ENCODE data around the gene AKAP13.

AKAP13 gene

DNA sequence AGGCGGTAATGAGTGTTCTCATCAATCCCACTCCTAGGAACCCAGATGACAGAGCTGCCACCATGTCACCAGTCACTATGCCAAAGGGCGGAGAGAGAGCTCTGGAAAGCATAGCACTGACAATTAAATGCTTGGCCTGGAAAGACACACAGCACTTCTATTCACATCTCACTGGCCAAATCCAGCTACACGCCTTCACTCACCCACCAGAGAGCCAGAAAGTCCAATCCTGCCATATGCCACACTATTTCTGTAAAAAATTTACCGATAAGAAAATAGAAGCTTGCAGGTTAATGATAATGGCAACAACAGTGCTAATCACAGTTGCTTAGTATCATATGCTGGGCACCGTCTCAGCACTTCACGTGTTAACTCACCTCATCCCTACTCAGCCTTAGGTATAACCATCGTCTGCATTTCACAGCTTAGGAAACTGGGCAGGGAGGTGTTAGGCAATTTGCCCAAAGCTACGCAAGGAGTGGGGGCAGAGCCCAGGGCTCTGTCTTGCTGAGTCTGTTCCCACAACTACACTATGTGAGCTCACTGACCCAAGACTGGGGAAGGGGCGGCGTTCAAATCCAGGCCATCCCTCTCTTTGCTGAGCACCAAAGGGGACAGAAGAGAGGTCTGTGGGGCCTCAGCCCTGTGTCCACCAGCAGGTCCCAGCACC, 397.8 kb downstream of the AKAP13 start:
- ChIA-PET POLR2A (interaction anchor here (0.8 kb wide), 1 partner anchor 14 kb away, joined by 3 read pairs; no protein-coding TSS in a partner anchor), CTCF (interaction anchor here (0.6 to 1.4 kb wide), 4 partner anchors 49 to 119 kb away, joined by 3 read pairs; no protein-coding TSS in a partner anchor)
- Histone ChIP-seq H3K4me1 (ENCODE audit: control insufficient read depth, insufficient read depth, low read length) (no peaks in the 10 kb centered on the region), H3K4me3 (ENCODE audit: low read depth, low read length) (no peak overlapping the region), H3K36me3 (ENCODE audit: control insufficient read depth in 2 of 2, insufficient read depth in 1 of 2, low read length in 2 of 2) (no peaks in the 10 kb centered on the region), H3K27ac (ENCODE audit: extremely low read depth, low read depth, low read length) (no peak overlapping the region), H3K9me3 (ENCODE audit: control insufficient read depth, insufficient read depth, low read depth, low read length) (no peaks in the 10 kb centered on the region)
- TF ChIP-seq SCRT2 (tag by site-specific recombination; IDR thresholded peaks at IDR 0.05) = no peak
- TF ChIP-seq ZNF701 (tag by site-specific recombination; IDR thresholded peaks at IDR 0.05) = peak; percentile 81; the same call in 1 of the 2 replicates

DNA sequence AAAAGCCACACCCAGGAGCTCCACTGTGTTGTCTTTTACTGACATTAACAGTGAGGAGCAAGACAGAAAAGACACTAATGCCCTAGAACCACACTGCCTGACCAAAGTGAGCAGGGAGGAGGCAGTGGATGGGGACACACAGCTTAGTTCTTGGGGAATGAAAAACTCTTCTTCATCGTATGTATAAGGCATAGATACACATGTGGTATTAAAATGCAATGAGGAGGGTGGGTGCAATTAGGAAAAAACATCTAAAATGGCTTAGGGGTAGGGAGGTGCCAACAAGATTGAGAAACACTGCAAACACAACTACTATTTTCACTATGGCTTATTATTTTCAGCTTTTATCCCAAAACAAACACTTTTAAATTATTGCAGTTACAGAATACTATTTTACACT, 398.8 kb downstream of the AKAP13 start:
- Histone ChIP-seq H3K9me3 (ENCODE audit: control insufficient read depth, insufficient read depth, low read depth, low read length) (no peaks in the 10 kb centered on the region), H3K4me3 (ENCODE audit: low read depth, low read length) (no peak overlapping the region), H3K27ac (ENCODE audit: extremely low read depth, low read depth, low read length) (no peak overlapping the region), H3K4me1 (ENCODE audit: control insufficient read depth, insufficient read depth, low read length) (no peaks in the 10 kb centered on the region), H3K36me3 (ENCODE audit: control insufficient read depth in 2 of 2, insufficient read depth in 1 of 2, low read length in 2 of 2) (no peaks in the 10 kb centered on the region; a peak in 1 of 3 replicates)
- POLR2A ChIA-PET = no interaction called here
- TF ChIP-seq, protein P1, sequence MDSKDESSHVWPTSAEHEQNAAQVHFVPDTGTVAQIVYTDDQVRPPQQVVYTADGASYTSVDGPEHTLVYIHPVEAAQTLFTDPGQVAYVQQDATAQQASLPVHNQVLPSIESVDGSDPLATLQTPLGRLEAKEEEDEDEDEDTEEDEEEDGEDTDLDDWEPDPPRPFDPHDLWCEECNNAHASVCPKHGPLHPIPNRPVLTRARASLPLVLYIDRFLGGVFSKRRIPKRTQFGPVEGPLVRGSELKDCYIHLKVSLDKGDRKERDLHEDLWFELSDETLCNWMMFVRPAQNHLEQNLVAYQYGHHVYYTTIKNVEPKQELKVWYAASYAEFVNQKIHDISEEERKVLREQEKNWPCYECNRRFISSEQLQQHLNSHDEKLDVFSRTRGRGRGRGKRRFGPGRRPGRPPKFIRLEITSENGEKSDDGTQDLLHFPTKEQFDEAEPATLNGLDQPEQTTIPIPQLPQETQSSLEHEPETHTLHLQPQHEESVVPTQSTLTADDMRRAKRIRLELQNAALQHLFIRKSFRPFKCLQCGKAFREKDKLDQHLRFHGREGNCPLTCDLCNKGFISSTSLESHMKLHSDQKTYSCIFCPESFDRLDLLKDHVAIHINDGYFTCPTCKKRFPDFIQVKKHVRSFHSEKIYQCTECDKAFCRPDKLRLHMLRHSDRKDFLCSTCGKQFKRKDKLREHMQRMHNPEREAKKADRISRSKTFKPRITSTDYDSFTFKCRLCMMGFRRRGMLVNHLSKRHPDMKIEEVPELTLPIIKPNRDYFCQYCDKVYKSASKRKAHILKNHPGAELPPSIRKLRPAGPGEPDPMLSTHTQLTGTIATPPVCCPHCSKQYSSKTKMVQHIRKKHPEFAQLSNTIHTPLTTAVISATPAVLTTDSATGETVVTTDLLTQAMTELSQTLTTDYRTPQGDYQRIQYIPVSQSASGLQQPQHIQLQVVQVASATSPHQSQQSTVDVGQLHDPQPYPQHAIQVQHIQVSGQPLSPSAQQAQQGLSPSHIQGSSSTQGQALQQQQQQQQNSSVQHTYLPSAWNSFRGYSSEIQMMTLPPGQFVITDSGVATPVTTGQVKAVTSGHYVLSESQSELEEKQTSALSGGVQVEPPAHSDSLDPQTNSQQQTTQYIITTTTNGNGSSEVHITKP (tag by site-specific recombination; IDR thresholded peaks at IDR 0.05) = no peak
- TF ChIP-seq GLIS1 (tag by site-specific recombination; IDR thresholded peaks at IDR 0.05) = no peak
- TF ChIP-seq ZNF404 (tag by site-specific recombination; IDR thresholded peaks at IDR 0.05) = no peak
- TF ChIP-seq ZBTB17 (tag by site-specific recombination; IDR thresholded peaks at IDR 0.05) = no peak
- no peak for TF ChIP-seq ZIC2 (tag by site-specific recombination; IDR thresholded peaks at IDR 0.05)
- TF ChIP-seq ZNF596 (tag by site-specific recombination; IDR thresholded peaks at IDR 0.05) = no peak
- TF ChIP-seq, protein P2, sequence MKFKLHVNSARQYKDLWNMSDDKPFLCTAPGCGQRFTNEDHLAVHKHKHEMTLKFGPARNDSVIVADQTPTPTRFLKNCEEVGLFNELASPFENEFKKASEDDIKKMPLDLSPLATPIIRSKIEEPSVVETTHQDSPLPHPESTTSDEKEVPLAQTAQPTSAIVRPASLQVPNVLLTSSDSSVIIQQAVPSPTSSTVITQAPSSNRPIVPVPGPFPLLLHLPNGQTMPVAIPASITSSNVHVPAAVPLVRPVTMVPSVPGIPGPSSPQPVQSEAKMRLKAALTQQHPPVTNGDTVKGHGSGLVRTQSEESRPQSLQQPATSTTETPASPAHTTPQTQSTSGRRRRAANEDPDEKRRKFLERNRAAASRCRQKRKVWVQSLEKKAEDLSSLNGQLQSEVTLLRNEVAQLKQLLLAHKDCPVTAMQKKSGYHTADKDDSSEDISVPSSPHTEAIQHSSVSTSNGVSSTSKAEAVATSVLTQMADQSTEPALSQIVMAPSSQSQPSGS (tag by site-specific recombination; IDR thresholded peaks at IDR 0.05; ENCODE audit: low read depth) = no peak
- TF ChIP-seq ZNF391 (tag by site-specific recombination; IDR thresholded peaks at IDR 0.05; ENCODE audit: borderline replicate concordance, low read depth) = no peak
- no peak for TF ChIP-seq ZNF660 (tag by site-specific recombination; IDR thresholded peaks at IDR 0.05)
- no peak for TF ChIP-seq ZBTB1 (tag by site-specific recombination; IDR thresholded peaks at IDR 0.05)
- CTCF ChIA-PET = interaction anchor here (0.6 to 1.1 kb wide), 4 partner anchors 50 to 590 kb away, joined by 3 read pairs; no protein-coding TSS in a partner anchor

DNA sequence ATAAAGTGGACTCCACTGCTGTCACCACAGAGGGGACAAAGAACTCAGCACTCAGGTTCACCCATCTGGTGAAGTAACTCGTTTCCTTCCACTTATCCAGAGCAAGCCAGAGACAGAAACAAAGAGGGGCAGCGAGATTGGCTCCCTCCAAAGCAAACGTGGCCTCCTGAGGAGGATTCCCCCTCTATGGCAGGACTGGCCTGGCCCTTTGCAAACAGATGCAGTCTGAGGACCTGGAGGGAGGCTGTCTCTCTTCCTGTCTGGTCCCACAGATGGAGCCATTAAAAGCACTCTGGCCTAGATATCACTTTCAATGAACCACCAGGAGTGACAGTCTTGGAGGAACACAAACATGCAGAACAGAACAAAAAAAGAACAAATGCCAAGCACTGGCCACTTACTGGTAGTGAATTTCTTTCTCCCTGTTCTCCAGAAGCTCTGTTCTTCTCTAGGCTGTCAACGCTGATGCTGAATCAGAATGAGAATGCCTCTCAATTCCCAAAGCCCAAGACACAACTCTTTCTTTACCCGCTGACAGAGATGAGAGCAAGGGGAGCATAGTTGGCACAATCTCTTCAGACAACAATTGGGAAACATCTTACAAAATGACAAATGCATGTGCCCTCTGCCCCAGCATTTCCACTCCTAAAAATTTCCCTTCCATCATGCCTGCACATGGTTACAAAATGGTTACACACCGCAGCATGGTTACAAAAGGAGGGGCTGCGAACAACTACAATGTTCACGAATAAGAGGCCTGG, 400.0 kb downstream of the AKAP13 start:
- CTCF ChIA-PET = interaction anchor here (0.6 to 1.1 kb wide), 2 partner anchors 26 to 50 kb away, joined by 3 read pairs; no protein-coding TSS in a partner anchor
- TF ChIP-seq, protein P1 (tag by site-specific recombination; IDR thresholded peaks at IDR 0.05) = no peak
- TF ChIP-seq, protein P3, sequence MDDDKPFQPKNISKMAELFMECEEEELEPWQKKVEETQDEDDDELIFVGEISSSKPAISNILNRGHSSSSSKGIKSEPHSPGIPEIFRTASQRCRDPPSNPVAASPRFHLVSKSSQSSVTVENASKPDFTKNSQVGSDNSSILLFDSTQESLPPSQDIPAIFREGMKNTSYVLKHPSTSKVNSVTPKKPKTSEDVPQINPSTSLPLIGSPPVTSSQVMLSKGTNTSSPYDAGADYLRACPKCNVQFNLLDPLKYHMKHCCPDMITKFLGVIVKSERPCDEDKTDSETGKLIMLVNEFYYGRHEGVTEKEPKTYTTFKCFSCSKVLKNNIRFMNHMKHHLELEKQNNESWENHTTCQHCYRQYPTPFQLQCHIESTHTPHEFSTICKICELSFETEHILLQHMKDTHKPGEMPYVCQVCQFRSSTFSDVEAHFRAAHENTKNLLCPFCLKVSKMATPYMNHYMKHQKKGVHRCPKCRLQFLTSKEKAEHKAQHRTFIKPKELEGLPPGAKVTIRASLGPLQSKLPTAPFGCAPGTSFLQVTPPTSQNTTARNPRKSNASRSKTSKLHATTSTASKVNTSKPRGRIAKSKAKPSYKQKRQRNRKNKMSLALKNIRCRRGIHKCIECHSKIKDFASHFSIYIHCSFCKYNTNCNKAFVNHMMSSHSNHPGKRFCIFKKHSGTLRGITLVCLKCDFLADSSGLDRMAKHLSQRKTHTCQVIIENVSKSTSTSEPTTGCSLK (tag by site-specific recombination; IDR thresholded peaks at IDR 0.05) = no peak

More for the DNA sequence above, 400.0 kb downstream of the AKAP13 start:
- POLR2A ChIA-PET = no interaction called here
- Histone ChIP-seq H3K9me3 (ENCODE audit: control insufficient read depth, insufficient read depth, low read depth, low read length) (no peaks in the 10 kb centered on the region), H3K4me3 (ENCODE audit: low read depth, low read length) (no peak overlapping the region), H3K27ac (ENCODE audit: extremely low read depth, low read depth, low read length) (no peak overlapping the region), H3K4me1 (ENCODE audit: control insufficient read depth, insufficient read depth, low read length) (peaks cover under 1% of the 10 kb centered on the region), H3K36me3 (ENCODE audit: control insufficient read depth in 2 of 2, insufficient read depth in 1 of 2, low read length in 2 of 2) (no peaks in the 10 kb centered on the region; a peak in 1 of 3 replicates)

Data from HEK293 (cell line).